GM12872 (cell line): Measurements from ENCODE around the gene ZNF446.

ENCODE experiments used
- TF ChIP-seq, protein P1 (sequence below): IDR thresholded peaks from 3 replicates; pipeline ENCODE4 v1.5.1; 2011; ENCODE audit warnings: low read depth, mild to moderate bottlenecking, low read length, moderate library complexity; ENCODE audit not compliant: insufficient read depth

Gene ZNF446

GRCh38 chr19:58451358-58452101 lies 24.6 kb upstream of the ZNF446 start, which contains the start of gene ZNF324B:
ZNF324B (plus strand) TSS chr19:58451622; CDS start chr19:58453702, 2,080 bp downstream.
- TF ChIP-seq, protein P1, sequence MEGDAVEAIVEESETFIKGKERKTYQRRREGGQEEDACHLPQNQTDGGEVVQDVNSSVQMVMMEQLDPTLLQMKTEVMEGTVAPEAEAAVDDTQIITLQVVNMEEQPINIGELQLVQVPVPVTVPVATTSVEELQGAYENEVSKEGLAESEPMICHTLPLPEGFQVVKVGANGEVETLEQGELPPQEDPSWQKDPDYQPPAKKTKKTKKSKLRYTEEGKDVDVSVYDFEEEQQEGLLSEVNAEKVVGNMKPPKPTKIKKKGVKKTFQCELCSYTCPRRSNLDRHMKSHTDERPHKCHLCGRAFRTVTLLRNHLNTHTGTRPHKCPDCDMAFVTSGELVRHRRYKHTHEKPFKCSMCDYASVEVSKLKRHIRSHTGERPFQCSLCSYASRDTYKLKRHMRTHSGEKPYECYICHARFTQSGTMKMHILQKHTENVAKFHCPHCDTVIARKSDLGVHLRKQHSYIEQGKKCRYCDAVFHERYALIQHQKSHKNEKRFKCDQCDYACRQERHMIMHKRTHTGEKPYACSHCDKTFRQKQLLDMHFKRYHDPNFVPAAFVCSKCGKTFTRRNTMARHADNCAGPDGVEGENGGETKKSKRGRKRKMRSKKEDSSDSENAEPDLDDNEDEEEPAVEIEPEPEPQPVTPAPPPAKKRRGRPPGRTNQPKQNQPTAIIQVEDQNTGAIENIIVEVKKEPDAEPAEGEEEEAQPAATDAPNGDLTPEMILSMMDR: no peak

- TF ChIP-seq, protein P1: no peak
These were observed 22.4 kb upstream of the ZNF446 start for GRCh38 chr19:58453743-58454142.

GRCh38 chr19:58455306-58455705 lies 20.8 kb upstream of the ZNF446 start:
- TF ChIP-seq, protein P1: no peak

- TF ChIP-seq, protein P1: no peak
These were observed 20.0 kb upstream of the ZNF446 start for GRCh38 chr19:58456111-58456510.

DNA sequence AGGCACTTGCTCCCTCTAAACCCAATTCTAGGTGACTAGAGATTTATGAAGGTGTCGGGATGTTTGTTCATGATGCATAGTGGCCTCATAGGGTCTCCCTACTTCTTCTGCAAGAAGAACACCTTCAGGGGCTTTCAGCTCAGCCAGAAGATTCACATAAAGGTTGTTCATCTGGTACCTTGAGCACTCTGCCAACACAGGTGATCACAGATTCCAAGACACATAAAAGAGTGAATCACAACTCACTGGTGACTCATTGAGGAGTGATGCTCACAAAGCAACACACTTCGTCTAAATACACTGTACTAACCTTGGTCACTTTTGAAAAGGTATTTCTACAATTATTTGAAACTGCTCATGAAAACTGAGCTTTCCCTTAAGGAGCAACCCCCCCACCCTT lies 16.1 kb upstream of the ZNF446 start:
- TF ChIP-seq, protein P1: no peak

DNA sequence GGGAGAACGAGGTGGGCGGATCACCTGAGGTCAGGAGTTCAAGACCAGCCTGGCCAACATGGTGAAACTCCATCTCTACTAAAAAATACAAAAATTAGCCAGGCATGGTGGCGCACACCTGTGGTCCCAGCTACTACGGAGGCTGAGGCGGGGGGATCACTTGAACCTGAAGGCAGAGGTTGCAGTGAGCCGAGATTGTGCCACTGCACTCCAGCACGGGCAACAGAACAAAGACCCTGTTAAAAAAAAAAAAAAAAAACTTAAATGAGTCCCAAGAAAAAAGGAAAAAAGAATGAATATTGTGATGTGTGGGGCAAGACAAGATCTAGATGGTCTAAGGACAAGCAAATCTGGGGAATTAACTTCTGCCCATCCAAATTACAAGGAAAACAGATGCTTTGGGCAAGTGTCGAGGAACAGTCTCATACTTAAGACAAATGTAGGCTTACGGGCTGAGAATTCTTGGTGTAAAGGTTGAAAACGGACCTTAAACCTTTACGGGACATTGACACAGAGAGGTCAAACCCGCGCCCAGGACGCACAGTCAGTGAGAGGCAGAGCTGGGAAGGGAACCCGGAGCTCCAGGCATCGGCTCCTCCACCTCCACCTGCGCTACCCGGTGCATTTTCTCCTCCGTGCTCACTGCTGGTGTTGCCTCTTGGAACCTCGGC lies 9.9 kb upstream of the ZNF446 start:
- TF ChIP-seq, protein P1: no peak

- TF ChIP-seq, protein P1: no peak
These were observed 9.2 kb upstream of the ZNF446 start, which contains the start of gene ZNF324 for GRCh38 chr19:58466760-58467589. ZNF324 (plus strand) TSS chr19:58467080; CDS start chr19:58469186, 2,106 bp downstream.
